Right renal cortex interstitium (tissue), 3 donors: ENCODE results near the gene SMR3A. TPM values are rescaled to one million over a fixed set of nuclear protein-coding genes. Genes with fewer than 3 reads are reported as not detected.

Experiments
- polyA plus RNA-seq, 3 donors: library from polyadenylated mRNA; unstranded; fragments of 120-200 nt; gene quantifications; one replicate each; pipeline ENCODE4 v1.2.1, GENCODE V29; 2013; ENCODE audit not compliant: insufficient read length in 3 of 3

The SMR3A gene
- polyA plus RNA-seq, 3 donors = not detected

Other genes with a start within 250 kb of the SMR3A start
- under 1 TPM in 2 of 3 donors, not detected in 1; 0.06 to 0.07 TPM for gene PRR27, start 206.5 kb upstream of the SMR3A start, polyA plus RNA-seq
- gene ODAM, start 165.0 kb upstream of the SMR3A start, polyA plus RNA-seq = 1 to 10 TPM; 1.5 to 2.3 (median 2.1) TPM
- gene FDCSP, start 134.6 kb upstream of the SMR3A start, polyA plus RNA-seq = 1 to 10 TPM in 1 of 3 donors, under 1 TPM in 2; 0.76 to 1.3 (median 0.86) TPM
- gene CSN3, start 118.2 kb upstream of the SMR3A start, polyA plus RNA-seq = not detected
- under 1 TPM in 2 of 3 donors, not detected in 1; 0.11 to 0.18 TPM for gene CABS1, start 25.8 kb upstream of the SMR3A start, polyA plus RNA-seq
- not detected for gene SMR3B, start 22.4 kb downstream of the SMR3A start, polyA plus RNA-seq
- gene OPRPN, start 37.2 kb downstream of the SMR3A start, polyA plus RNA-seq = not detected
- gene MUC7, start 111.4 kb downstream of the SMR3A start, polyA plus RNA-seq = under 1 TPM in 2 of 3 donors, not detected in 1; 0.08 to 0.14 TPM
- gene AMTN, start 157.8 kb downstream of the SMR3A start, polyA plus RNA-seq = not detected
- 1 to 10 TPM; 1.2 to 1.7 (median 1.3) TPM for gene AMBN, start 231.5 kb downstream of the SMR3A start, polyA plus RNA-seq